Astrocyte of the cerebellum (primary cell): ENCODE data around the gene PPP1R1B.

Experiments
- DNase-seq: peaks from one replicate; pipeline ENCODE4 v3.0.0-alpha.2; 2011; ENCODE audit warnings: low read depth
- H3K4me3 ChIP-seq: 2 replicates; pipeline ENCODE4 v1.5.1; 2011; ENCODE audit warnings: mild to moderate bottlenecking, low read depth, low read length, moderate library complexity
- CTCF ChIP-seq: IDR thresholded peaks from 2 replicates; pipeline ENCODE4 v1.5.1; 2012; ENCODE audit warnings: low read length, low read depth, moderate library complexity, mild to moderate bottlenecking; ENCODE audit errors: missing control alignments
- in situ Hi-C: cut with HindIII; loops from 2 replicates; pipeline ENCODE4 v1.10.0; 2017; ENCODE audit warnings: low sequenced_read_pairs

Gene PPP1R1B

GRCh38 chr17:39628655-39629493 lies 2.1 kb downstream of the PPP1R1B start:
- no peak overlapping the region for H3K4me3 ChIP-seq
- in situ Hi-C loops = no loop called here
- no peak for DNase-seq
- no peak for TF ChIP-seq CTCF

GRCh38 chr17:39629494-39629880 lies 2.7 kb downstream of the PPP1R1B start:
- in situ Hi-C loops = no loop called here
- H3K4me3 ChIP-seq = no peak overlapping the region
- no peak for DNase-seq
- TF ChIP-seq CTCF = no peak

- DNase-seq = no peak
- no peak for TF ChIP-seq CTCF
- in situ Hi-C loops = no loop called here
- H3K4me3 ChIP-seq = no peak overlapping the region
These were observed 3.1 kb downstream of the PPP1R1B start for GRCh38 chr17:39629898-39630297.

- in situ Hi-C loops = no loop called here
- no peak for DNase-seq
- TF ChIP-seq CTCF = no peak
- no peak overlapping the region for H3K4me3 ChIP-seq
These were observed 4.7 kb downstream of the PPP1R1B start for GRCh38 chr17:39631403-39631802.

- TF ChIP-seq CTCF = no peak
- no peak for DNase-seq
These were observed 5.6 kb downstream of the PPP1R1B start for GRCh38 chr17:39632153-39632941.

GRCh38 chr17:39633570-39634183 lies 6.9 kb downstream of the PPP1R1B start:
- TF ChIP-seq CTCF = no peak
- no peak overlapping the region for H3K4me3 ChIP-seq

More at GRCh38 chr17:39632153-39632941, 5.6 kb downstream of the PPP1R1B start:
- no peak overlapping the region for H3K4me3 ChIP-seq
- in situ Hi-C loops = no loop called here

More at GRCh38 chr17:39633570-39634183, 6.9 kb downstream of the PPP1R1B start:
- in situ Hi-C loops = no loop called here
- DNase-seq = no peak
